ENCODE data around the gene KIF3C.

GRCh38 chr2:25933622-25934021 lies 48.7 kb downstream of the KIF3C start:
- TF ChIP-seq EZH2 (IDR thresholded peaks at IDR 0.05; ENCODE audit: insufficient read depth, poor library complexity, severe bottlenecking) (no peak), EZH2phosphoT487 (IDR thresholded peaks at IDR 0.05; ENCODE audit: insufficient read depth, low read depth) (no peak)

All from GM23248 (cell line).